Endothelial cell of umbilical vein (primary cell): Measurements from ENCODE around the gene OSBPL1A. TPM values are rescaled to one million over a fixed set of nuclear protein-coding genes. Genes with fewer than 3 reads are reported as not detected.

Source experiments
- BruUV-seq: library from RNA; stranded (reverse); fragments of 400-500 nt; replicated peaks from 2 replicates; lab custom pipeline; 2021; lab: Mats Ljungman, UMichigan
- CTCF ChIA-PET: fragments of 300-600, 350-600 bp; sonication (Branson Sonifier 250); formaldehyde crosslinking; loops from one replicate; lab custom pipeline; 2021; ENCODE audit warnings: antibody characterized with exemption, inconsistent platforms; lab: Charles Lee
- POLR2A ChIA-PET: fragments of 300-600, 350-600 bp; sonication (Branson Sonifier 250); formaldehyde crosslinking; loops from one replicate; lab custom pipeline; 2021; ENCODE audit warnings: antibody characterized with exemption, inconsistent platforms; lab: Charles Lee
- DNase-seq: peaks from one replicate; pipeline ENCODE4 v3.0.0-alpha.2; 2011; ENCODE audit warnings: low read depth, low spot score
- FAIRE-seq: peaks from 2 replicates; lab custom pipeline; 2011; peaks lifted over from hg19 to GRCh38; lab: Jason Lieb, UNC
- H2AFZ ChIP-seq: 2 replicates; pipeline ENCODE4 v1.6.0; 2012; ENCODE audit warnings: low read depth, low read length, control low read depth, inconsistent platforms
- H3K27ac ChIP-seq: 2 replicates; pipeline ENCODE4 v1.5.1; 2011; ENCODE audit warnings: low read depth, mild to moderate bottlenecking, control low read depth, low read length, moderate library complexity; ENCODE audit not compliant: insufficient read depth
- H3K27me3 ChIP-seq, 2 experiments: 2 replicates each; pipeline versions ENCODE4 v1.6.0 to v1.6.1; 2011; ENCODE audit warnings: low read length in 2 of 2, mixed read lengths in 1 of 2; ENCODE audit not compliant: control insufficient read depth in 2 of 2, insufficient read depth in 2 of 2
- H3K36me3 ChIP-seq, 2 experiments: 2 replicates in 1 of 2; 3 replicates in 1 of 2; pipeline ENCODE4 v1.5.1; 2011; ENCODE audit warnings: low read length in 2 of 2, mild to moderate bottlenecking in 1 of 2, moderate library complexity in 1 of 2; ENCODE audit not compliant: control insufficient read depth in 2 of 2, insufficient read depth in 2 of 2; ENCODE audit errors: extremely low read depth in 1 of 2
- H3K4me1 ChIP-seq: 3 replicates; pipeline ENCODE4 v1.5.1; 2011; ENCODE audit warnings: mild to moderate bottlenecking, low read length; ENCODE audit not compliant: control insufficient read depth, insufficient read depth; ENCODE audit errors: extremely low read depth
- H3K4me2 ChIP-seq: 2 replicates; pipeline ENCODE4 v1.6.1; 2011; ENCODE audit warnings: low read length, control low read depth, mixed read lengths; ENCODE audit not compliant: insufficient read depth
- H3K4me3 ChIP-seq, 3 experiments: fragments of 200-600 bp in 1 of 3; sonication (generic), shearing (Covaris generic) in 1 of 3; replicated peaks in 1 of 3; 2 replicates each; pipeline ENCODE4 v1.5.1; 2011 to 2016; ENCODE audit warnings: control low read depth in 3 of 3, low read length in 3 of 3, mild to moderate bottlenecking in 2 of 3, inconsistent platforms in 1 of 3, low read depth in 1 of 3, moderate library complexity in 1 of 3; ENCODE audit not compliant: insufficient read depth in 1 of 3
- H3K79me2 ChIP-seq: 2 replicates; pipeline ENCODE4 v1.6.0; 2012; ENCODE audit warnings: low read length, inconsistent platforms; ENCODE audit not compliant: control insufficient read depth, insufficient read depth
- H3K9ac ChIP-seq: replicated peaks from 2 replicates; pipeline ENCODE3; 2011; ENCODE audit warnings: low read length, control low read depth; ENCODE audit not compliant: insufficient read depth; ENCODE audit errors: extremely low read depth
- H3K9me1 ChIP-seq: replicated peaks from 3 replicates; pipeline ENCODE4 v1.6.0; 2011; ENCODE audit warnings: mild to moderate bottlenecking, low read length; ENCODE audit not compliant: control insufficient read depth, insufficient read depth; ENCODE audit errors: extremely low read depth
- H3K9me3 ChIP-seq: replicated peaks from 2 replicates; pipeline ENCODE4 v1.5.1; 2012; ENCODE audit warnings: low read length, inconsistent platforms; ENCODE audit not compliant: control insufficient read depth, insufficient read depth
- H4K20me1 ChIP-seq: replicated peaks from 2 replicates; pipeline ENCODE3; 2011; ENCODE audit warnings: mild to moderate bottlenecking, low read length; ENCODE audit not compliant: control insufficient read depth, insufficient read depth; ENCODE audit errors: extremely low read depth
- EZH2 ChIP-seq: IDR thresholded peaks from 2 replicates; pipeline ENCODE4 v1.6.1; 2012; ENCODE audit warnings: borderline replicate concordance, low read depth, mild to moderate bottlenecking, moderate library complexity, low read length, inconsistent platforms; ENCODE audit not compliant: severe bottlenecking
- FOS ChIP-seq: IDR thresholded peaks from 2 replicates; pipeline ENCODE4 v1.6.1; 2011; ENCODE audit warnings: mild to moderate bottlenecking, low read length, moderate library complexity, borderline replicate concordance; ENCODE audit not compliant: insufficient read depth
- GATA2 ChIP-seq: IDR thresholded peaks from 2 replicates; pipeline ENCODE4 v1.7.0; 2011; ENCODE audit warnings: low read depth, mild to moderate bottlenecking, moderate library complexity, mixed read lengths, low read length; ENCODE audit not compliant: insufficient read length, insufficient read depth
- JUN ChIP-seq: IDR thresholded peaks from 2 replicates; pipeline ENCODE4 v1.6.1; 2011; ENCODE audit warnings: borderline replicate concordance, low read depth; ENCODE audit not compliant: insufficient read length, insufficient read depth
- MYC ChIP-seq: IDR thresholded peaks from one replicate; pipeline ENCODE4 v1.6.1; 2011; ENCODE audit warnings: mild to moderate bottlenecking, low read depth, low read length
- POLR2A ChIP-seq: IDR thresholded peaks from 2 replicates; pipeline ENCODE4 v1.6.1; 2012; ENCODE audit warnings: low read depth, mild to moderate bottlenecking, control low read depth, low read length
- POLR2AphosphoS5 ChIP-seq: IDR thresholded peaks from 2 replicates; pipeline ENCODE4 v1.6.1; 2012; ENCODE audit warnings: low read depth, mild to moderate bottlenecking, control low read depth, low read length, moderate library complexity; ENCODE audit not compliant: insufficient read depth
- dilution Hi-C: fragments of 300-500 bp; cut with MboI; formaldehyde crosslinking; loops from one replicate; pipeline ENCODE4 v1.15.0; 2019; ENCODE audit warnings: low sequenced_read_pairs; ENCODE audit not compliant: extremely low pct_ligation_motif_present
- intact Hi-C: fragments of 100-400 bp; cut with micrococcal nuclease; formaldehyde crosslinking; loops from one replicate; pipeline ENCODE4 v1.10.0; 2022
- polyA plus RNA-seq, 4 experiments: library from polyadenylated mRNA; depleted of rRNA in 3 of 4; stranded (reverse) in 3 of 4; unstranded in 1 of 4; fragments of >200 nt; gene quantifications; 2 replicates each; pipeline versions ENCODE4 v1.2.1 to v1.2.3, GENCODE V29; 2011 to 2012; ENCODE audit warnings: missing spikeins in 1 of 4
- total RNA-seq: library from RNA; stranded (reverse); gene quantifications from 2 replicates; pipeline ENCODE4 v1.2.3, GENCODE V29; 2021
- TF ChIP-seq, protein P1 (sequence below), 2 donors: IDR thresholded peaks; 1 replicate in 1 of 2; 2 replicates in 1 of 2; pipeline ENCODE4 v1.5.1; 2011; ENCODE audit warnings: low read length in 2 of 2, mild to moderate bottlenecking in 2 of 2, moderate library complexity in 2 of 2, control low read depth in 1 of 2, inconsistent platforms in 1 of 2, low read depth in 1 of 2; ENCODE audit not compliant: insufficient read depth in 1 of 2; ENCODE audit errors: extremely low read depth in 1 of 2
- TF ChIP-seq, protein P2 (sequence below): IDR thresholded peaks from 2 replicates; pipeline ENCODE4 v1.6.1; 2011; ENCODE audit not compliant: insufficient read depth, insufficient read length

Gene OSBPL1A
- total and polyA plus RNA-seq, 2 donors (not counting 3 experiments of a cell fraction or from before 2014, with no cell fraction given), result 6.4 to 16.5 TPM

DNA sequence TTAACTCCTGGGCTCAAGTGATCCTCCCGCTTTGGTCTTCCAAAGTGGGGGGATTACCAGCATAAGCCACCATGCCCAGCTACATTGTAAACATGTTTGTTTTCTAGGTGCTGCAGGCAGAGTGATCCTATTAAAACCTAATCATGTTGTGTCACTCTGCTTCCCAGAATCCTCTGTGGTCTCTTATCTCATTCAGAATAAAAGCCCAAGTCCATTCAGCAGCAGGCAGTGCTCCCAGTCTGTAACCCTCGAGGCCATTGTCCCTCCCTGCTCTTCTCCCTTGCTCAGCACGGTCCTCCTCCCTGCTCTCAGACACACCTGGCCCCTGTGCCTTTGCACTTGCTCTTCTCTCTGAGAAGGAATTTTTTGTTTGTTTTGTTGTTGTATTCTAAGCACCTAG is 269.9 kb downstream of the OSBPL1A start:
- intact Hi-C loops, result no loop called here
- Histone ChIP-seq H4K20me1 (no peaks in the 10 kb centered on the region), H3K9me3 (no peaks in the 10 kb centered on the region), H3K9ac (no peak overlapping the region), H2AFZ (no peak overlapping the region), H3K4me3 (no peak overlapping the region), H3K79me2 (no peaks in the 10 kb centered on the region), H3K36me3 (no peaks in the 10 kb centered on the region), H3K27ac (no peak overlapping the region), H3K9me1 (no peaks in the 10 kb centered on the region), H3K4me2 (no peak overlapping the region), H3K27me3 (no peaks in the 10 kb centered on the region), H3K4me1 (no peaks in the 10 kb centered on the region)
- BruUV-seq, result no TSS peak
- ChIA-PET CTCF (no interaction called here), POLR2A (interaction anchor here (1.7 kb wide), 1 partner anchor 11 kb away, joined by 4 read pairs; the partner anchor contains the start of gene CABYR)
- TF ChIP-seq POLR2A (no peak), EZH2 (no peak), GATA2 (no peak), POLR2AphosphoS5 (no peak), FOS (no peak), MYC (no peak), JUN (no peak)
- TF ChIP-seq, protein P1, sequence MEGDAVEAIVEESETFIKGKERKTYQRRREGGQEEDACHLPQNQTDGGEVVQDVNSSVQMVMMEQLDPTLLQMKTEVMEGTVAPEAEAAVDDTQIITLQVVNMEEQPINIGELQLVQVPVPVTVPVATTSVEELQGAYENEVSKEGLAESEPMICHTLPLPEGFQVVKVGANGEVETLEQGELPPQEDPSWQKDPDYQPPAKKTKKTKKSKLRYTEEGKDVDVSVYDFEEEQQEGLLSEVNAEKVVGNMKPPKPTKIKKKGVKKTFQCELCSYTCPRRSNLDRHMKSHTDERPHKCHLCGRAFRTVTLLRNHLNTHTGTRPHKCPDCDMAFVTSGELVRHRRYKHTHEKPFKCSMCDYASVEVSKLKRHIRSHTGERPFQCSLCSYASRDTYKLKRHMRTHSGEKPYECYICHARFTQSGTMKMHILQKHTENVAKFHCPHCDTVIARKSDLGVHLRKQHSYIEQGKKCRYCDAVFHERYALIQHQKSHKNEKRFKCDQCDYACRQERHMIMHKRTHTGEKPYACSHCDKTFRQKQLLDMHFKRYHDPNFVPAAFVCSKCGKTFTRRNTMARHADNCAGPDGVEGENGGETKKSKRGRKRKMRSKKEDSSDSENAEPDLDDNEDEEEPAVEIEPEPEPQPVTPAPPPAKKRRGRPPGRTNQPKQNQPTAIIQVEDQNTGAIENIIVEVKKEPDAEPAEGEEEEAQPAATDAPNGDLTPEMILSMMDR (IDR thresholded peaks at IDR 0.05; ENCODE audit: extremely low read depth in 1 of 2, insufficient read depth in 1 of 2, low read depth in 1 of 2, low read length in 2 of 2), result no peak
- TF ChIP-seq, protein P2, sequence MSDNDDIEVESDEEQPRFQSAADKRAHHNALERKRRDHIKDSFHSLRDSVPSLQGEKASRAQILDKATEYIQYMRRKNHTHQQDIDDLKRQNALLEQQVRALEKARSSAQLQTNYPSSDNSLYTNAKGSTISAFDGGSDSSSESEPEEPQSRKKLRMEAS, result no peak
- FAIRE-seq, result no peak
- dilution Hi-C loops, result no loop called here
- no peak for DNase-seq
